Testis (tissue), 2 donors: ENCODE results near the gene MATK.

Experiments used
- CTCF ChIP-seq, 3 experiments: fragments of 450-650 bp in 2 of 3; fragments of 200-600 bp in 1 of 3; sonication (generic) in 1 of 3; IDR thresholded peaks; one replicate each; pipeline ENCODE4 v1.5.1; 2016 to 2019; ENCODE audit warnings: antibody characterized with exemption in 3 of 3, mild to moderate bottlenecking in 2 of 3, moderate library complexity in 1 of 3
- POLR2A ChIP-seq: fragments of 450-650 bp; IDR thresholded peaks from one replicate; pipeline ENCODE4 v1.6.1; 2017; ENCODE audit warnings: antibody characterized with exemption, mild to moderate bottlenecking, moderate library complexity

DNA sequence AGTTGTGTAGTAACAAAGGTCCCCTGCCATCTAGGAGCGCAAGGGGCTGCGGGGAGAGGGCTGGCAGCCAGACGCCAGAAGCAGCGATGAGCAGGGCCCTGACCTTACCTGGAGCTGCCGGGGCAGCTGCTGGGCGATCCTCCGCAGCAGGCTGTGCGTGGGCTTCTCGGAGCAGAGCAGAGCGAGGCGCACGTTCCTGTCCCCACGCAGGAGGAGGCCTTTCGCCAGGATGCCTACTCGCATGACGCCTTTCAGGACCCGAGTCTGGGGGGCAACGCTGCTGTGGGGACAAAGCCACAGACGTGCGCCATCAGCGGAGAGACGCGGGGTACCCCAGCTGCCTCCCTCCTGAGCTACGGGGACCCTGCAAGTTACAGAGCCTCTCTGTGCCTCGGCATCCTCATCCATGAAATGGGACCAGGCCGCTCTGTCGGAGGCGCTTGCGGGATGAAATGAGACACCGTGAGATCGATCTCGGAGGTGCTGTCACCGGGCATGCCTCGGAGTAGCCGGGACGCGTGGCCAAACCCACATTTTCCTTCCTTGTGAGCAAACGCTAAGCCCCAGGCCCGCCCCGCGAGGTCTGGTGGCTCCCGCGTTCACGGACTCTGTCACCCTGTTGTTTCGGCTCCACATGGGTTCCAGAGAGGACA, 30.5 kb upstream of the MATK start:
- TF ChIP-seq CTCF (IDR thresholded peaks at IDR 0.05) (no peak), POLR2A (no peak)
